ENCODE data around the gene PDIA3. TPM values are rescaled to one million over a fixed set of nuclear protein-coding genes. Genes with fewer than 3 reads are reported as not detected.

PDIA3 gene
- total RNA-seq, 1 experiment from 2014 or later = 545 TPM

DNA sequence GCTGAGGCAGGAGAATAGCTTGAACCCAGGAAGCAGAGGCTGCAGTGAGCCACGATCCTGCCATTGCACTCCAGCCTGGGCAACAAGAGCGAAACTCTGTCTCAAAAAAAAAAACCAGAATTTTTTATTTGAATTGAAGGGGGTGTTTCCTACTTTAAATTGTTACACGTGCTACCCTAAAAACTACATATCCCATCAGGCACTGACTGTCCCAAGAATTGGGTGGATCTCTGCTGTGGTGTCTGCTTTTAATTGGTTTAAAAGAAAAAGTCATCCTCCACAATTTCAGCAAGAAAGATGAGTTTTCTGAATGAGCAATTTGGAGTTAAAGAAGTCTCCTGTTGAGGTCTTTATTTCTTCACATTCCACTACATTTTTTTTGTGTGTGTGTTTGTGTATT is 2.1 kb downstream of the PDIA3 start:
- no peaks in the 10 kb centered on the region for H3K36me3 ChIP-seq (ENCODE audit: control insufficient read depth, insufficient read depth, low read length)
- no peaks in the 10 kb centered on the region for H3K9me3 ChIP-seq
- intact Hi-C loops (cut with micrococcal nuclease; ENCODE audit: unreplicated experiment) = no loop called here
- CTCF ChIA-PET = no interaction called here
- Mint-ChIP-seq H3K9me3 (ENCODE audit: unreplicated experiment) (no peaks in the 10 kb centered on the region), H3K36me3 (ENCODE audit: insufficient read depth, unreplicated experiment) (peaks cover 25% of the 10 kb centered on the region), H3K27ac (ENCODE audit: unreplicated experiment) (no peak overlapping the region), H3K4me3 (ENCODE audit: unreplicated experiment) (peak overlapping the region; percentile 91), H3K27me3 (ENCODE audit: insufficient read depth, unreplicated experiment) (no peaks in the 10 kb centered on the region), H3K4me1 (ENCODE audit: low read depth, unreplicated experiment) (peaks cover 13% of the 10 kb centered on the region)
- H3K27me3 ChIP-seq (replicated peaks; ENCODE audit: control insufficient read depth, insufficient read depth, low read length) = no peaks in the 10 kb centered on the region; the same call in 1 of the 2 replicates
- TF ChIP-seq, protein P1, sequence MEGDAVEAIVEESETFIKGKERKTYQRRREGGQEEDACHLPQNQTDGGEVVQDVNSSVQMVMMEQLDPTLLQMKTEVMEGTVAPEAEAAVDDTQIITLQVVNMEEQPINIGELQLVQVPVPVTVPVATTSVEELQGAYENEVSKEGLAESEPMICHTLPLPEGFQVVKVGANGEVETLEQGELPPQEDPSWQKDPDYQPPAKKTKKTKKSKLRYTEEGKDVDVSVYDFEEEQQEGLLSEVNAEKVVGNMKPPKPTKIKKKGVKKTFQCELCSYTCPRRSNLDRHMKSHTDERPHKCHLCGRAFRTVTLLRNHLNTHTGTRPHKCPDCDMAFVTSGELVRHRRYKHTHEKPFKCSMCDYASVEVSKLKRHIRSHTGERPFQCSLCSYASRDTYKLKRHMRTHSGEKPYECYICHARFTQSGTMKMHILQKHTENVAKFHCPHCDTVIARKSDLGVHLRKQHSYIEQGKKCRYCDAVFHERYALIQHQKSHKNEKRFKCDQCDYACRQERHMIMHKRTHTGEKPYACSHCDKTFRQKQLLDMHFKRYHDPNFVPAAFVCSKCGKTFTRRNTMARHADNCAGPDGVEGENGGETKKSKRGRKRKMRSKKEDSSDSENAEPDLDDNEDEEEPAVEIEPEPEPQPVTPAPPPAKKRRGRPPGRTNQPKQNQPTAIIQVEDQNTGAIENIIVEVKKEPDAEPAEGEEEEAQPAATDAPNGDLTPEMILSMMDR (IDR thresholded peaks at IDR 0.05; ENCODE audit: insufficient read depth in 1 of 2, low read depth in 1 of 2, low read length in 1 of 2, severe bottlenecking in 1 of 2, unreplicated experiment in 1 of 2) = no peak
- no TSS peak for BruUV-seq (replicated peaks)
- no peak overlapping the region for H3K4me3 ChIP-seq (ENCODE audit: low read depth, low read length)
- H3K4me1 ChIP-seq = peaks cover 4% of the 10 kb centered on the region
- DNase-seq = no peak
- POLR2A ChIA-PET = interaction anchor here (0.7 kb wide), 1 partner anchor 8 kb away, joined by 3 read pairs; no protein-coding TSS in a partner anchor

DNA sequence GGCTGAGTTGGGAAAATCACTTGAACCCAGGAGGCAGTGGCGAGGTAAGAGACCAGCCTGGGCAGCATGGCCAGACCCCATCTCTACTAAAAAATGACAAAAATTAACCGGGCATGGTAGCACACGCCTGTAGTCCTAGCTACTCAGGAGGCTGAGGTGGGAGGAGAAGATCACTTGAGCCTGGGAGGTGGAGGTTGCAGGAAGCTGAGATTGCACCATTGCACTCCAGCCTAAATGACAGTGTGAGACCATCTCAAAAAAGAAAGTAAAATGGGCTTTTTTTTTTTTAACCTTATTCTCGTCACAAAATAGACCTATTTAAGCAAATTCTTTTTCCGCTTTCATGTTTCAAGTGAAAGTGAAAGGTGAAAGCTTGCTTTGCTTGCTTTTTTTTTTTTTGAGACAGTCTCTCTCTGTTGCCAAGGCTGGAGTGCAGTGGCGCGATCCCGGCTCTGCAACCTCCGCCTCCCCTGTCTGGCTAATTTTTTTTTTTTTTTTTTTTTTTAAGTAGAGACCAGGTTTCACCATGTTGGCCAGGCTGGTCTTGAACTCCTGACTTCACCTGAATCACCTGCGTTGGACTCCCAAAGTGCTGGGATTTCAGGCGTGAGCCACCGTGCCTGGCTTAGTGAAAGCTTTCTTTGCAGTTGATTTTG is 3.6 kb downstream of the PDIA3 start:
- Mint-ChIP-seq H3K9me3 (ENCODE audit: unreplicated experiment) (no peaks in the 10 kb centered on the region), H3K4me1 (ENCODE audit: low read depth, unreplicated experiment) (peaks cover 13% of the 10 kb centered on the region), H3K4me3 (ENCODE audit: unreplicated experiment) (no peak overlapping the region), H3K27ac (ENCODE audit: unreplicated experiment) (no peak overlapping the region), H3K27me3 (ENCODE audit: insufficient read depth, unreplicated experiment) (no peaks in the 10 kb centered on the region), H3K36me3 (ENCODE audit: insufficient read depth, unreplicated experiment) (peaks cover 37% of the 10 kb centered on the region)
- intact Hi-C loops (cut with micrococcal nuclease; ENCODE audit: unreplicated experiment) = no loop called here
- no peaks in the 10 kb centered on the region; the same call in 1 of the 2 replicates for H3K27me3 ChIP-seq (replicated peaks; ENCODE audit: control insufficient read depth, insufficient read depth, low read length)
- ChIA-PET POLR2A (interaction anchor here (0.7 kb wide), 1 partner anchor 256 kb away, joined by 8 read pairs; no protein-coding TSS in a partner anchor), CTCF (no interaction called here)
- H3K4me3 ChIP-seq (ENCODE audit: low read depth, low read length) = no peak overlapping the region
- BruUV-seq (replicated peaks) = no TSS peak
- DNase-seq = no peak
- TF ChIP-seq, protein P1 (IDR thresholded peaks at IDR 0.05; ENCODE audit: insufficient read depth in 1 of 2, low read depth in 1 of 2, low read length in 1 of 2, severe bottlenecking in 1 of 2, unreplicated experiment in 1 of 2) = no peak
- H3K9me3 ChIP-seq = no peaks in the 10 kb centered on the region
- H3K4me1 ChIP-seq = peaks cover 4% of the 10 kb centered on the region
- H3K36me3 ChIP-seq (ENCODE audit: control insufficient read depth, insufficient read depth, low read length) = no peaks in the 10 kb centered on the region

DNA sequence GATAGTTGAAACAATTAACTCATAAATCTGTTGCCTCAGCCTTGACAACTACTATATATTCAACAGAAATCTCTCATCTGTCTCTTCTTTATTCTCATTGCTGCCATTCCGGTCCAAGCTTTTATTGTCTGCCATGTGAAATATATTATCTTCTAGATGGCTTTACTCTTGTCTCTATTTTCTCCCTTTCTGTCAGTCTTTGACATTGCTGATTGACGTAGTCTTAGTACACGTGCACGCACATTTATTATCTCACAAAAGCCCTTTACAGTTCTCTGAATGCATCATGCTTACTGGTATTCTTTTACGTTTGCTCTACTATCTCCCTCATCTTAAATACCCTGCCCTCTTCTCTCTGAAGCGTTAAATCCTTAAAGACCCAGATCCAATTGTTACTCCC is 5.6 kb downstream of the PDIA3 start:
- Histone ChIP-seq H3K9me3 (no peaks in the 10 kb centered on the region), H3K27me3 (replicated peaks; ENCODE audit: control insufficient read depth, insufficient read depth, low read length) (no peaks in the 10 kb centered on the region; the same call in 1 of the 2 replicates), H3K36me3 (ENCODE audit: control insufficient read depth, insufficient read depth, low read length) (no peaks in the 10 kb centered on the region), H3K4me3 (ENCODE audit: low read depth, low read length) (no peak overlapping the region), H3K4me1 (no peaks in the 10 kb centered on the region)
- POLR2A ChIA-PET = no interaction called here
- TF ChIP-seq, protein P1 (IDR thresholded peaks at IDR 0.05; ENCODE audit: insufficient read depth in 1 of 2, low read depth in 1 of 2, low read length in 1 of 2, severe bottlenecking in 1 of 2, unreplicated experiment in 1 of 2) = no peak
- CTCF ChIA-PET = no interaction called here
- intact Hi-C loops (cut with micrococcal nuclease; ENCODE audit: unreplicated experiment) = no loop called here
- no peak overlapping the region for H3K27ac Mint-ChIP-seq (ENCODE audit: unreplicated experiment)
- H3K36me3 Mint-ChIP-seq (ENCODE audit: insufficient read depth, unreplicated experiment) = peaks cover 49% of the 10 kb centered on the region
- DNase-seq = no peak
- H3K27me3 Mint-ChIP-seq (ENCODE audit: insufficient read depth, unreplicated experiment) = no peaks in the 10 kb centered on the region
- no peak overlapping the region for H3K4me3 Mint-ChIP-seq (ENCODE audit: unreplicated experiment)
- no TSS peak for BruUV-seq (replicated peaks)
- peaks cover 13% of the 10 kb centered on the region for H3K4me1 Mint-ChIP-seq (ENCODE audit: low read depth, unreplicated experiment)
- no peaks in the 10 kb centered on the region for H3K9me3 Mint-ChIP-seq (ENCODE audit: unreplicated experiment)

Measured in Caco-2 (cell line).